ENCODE data around the gene ATP9B. TPM values are rescaled to one million over a fixed set of nuclear protein-coding genes. Genes with fewer than 3 reads are reported as not detected.

The ATP9B gene
- total RNA-seq, 1 donor from 2014 or later, result 30.2 TPM

DNA sequence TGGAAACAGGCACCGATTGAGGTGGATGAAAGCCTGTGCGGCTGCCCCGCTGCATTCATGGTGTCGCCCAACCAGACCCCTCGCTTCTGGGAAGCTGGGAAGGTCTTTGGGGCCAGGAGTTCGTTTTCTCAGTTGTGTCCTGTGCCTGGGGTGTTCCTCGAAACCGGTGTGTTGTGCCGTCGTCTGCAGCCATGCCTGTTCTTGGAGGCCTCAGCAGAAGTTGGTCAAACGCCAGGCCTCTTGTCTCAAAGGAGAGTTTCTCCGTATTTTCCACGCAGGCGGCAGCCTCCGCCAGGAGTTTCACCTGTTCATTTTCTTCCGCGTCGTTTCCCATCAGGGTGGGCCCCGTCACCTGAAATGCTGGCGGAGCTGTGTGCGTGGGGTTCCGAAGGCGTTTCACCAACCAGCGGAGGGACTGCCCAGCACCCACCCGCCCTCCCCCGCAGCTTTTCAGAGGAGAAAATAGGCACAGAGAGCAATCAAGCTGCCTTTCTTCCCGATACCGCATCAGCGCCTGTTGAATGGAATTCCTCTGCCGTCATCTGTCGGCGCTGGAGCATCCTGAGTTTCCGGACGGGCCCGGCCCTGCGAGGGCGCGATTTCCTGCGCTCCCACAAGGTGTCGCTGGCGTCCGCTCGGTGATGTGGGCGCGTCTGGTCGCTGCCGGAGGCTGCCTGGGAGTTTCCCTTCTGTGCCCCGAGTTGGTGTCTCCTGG, 309.5 kb downstream of the ATP9B start:
- intact Hi-C loops (cut with micrococcal nuclease), result loop anchor here (1.0 kb wide), 3 partner anchors 16 to 266 kb away; no protein-coding TSS in a partner anchor

DNA sequence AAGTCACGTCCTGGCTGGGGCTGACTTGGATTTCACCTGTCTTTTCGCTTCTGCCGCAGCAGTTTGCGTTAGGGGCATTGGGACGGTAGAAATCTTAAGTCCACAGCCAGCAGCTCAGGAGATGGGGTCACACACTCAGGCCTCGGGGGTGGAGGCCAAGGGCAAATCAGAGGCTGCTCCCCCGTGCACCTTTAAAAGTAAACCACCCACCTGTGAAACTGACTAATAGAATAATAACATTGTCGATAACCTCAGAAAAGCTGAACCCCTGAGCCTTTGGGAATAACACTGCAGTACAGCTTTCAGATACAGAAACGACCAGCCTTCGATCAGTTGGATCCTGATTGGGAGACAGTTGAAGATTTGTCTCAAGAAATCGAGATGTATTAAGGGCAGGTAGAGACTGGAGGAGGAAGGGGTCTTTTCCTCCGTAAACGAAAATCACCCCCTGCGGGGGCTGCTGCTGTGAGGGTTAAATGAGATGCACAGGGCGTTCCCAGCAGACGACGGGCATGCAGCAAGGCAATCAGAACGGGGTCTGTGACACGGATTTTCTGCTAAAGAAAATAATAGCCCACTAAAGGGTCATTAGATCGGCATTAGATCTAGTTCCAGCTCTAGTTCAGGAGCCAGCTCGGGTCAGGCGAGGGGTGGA, 310.2 kb downstream of the ATP9B start:
- intact Hi-C loops (cut with micrococcal nuclease), result loop anchor here (1.0 kb wide), 3 partner anchors 15 to 265 kb away; no protein-coding TSS in a partner anchor

DNA sequence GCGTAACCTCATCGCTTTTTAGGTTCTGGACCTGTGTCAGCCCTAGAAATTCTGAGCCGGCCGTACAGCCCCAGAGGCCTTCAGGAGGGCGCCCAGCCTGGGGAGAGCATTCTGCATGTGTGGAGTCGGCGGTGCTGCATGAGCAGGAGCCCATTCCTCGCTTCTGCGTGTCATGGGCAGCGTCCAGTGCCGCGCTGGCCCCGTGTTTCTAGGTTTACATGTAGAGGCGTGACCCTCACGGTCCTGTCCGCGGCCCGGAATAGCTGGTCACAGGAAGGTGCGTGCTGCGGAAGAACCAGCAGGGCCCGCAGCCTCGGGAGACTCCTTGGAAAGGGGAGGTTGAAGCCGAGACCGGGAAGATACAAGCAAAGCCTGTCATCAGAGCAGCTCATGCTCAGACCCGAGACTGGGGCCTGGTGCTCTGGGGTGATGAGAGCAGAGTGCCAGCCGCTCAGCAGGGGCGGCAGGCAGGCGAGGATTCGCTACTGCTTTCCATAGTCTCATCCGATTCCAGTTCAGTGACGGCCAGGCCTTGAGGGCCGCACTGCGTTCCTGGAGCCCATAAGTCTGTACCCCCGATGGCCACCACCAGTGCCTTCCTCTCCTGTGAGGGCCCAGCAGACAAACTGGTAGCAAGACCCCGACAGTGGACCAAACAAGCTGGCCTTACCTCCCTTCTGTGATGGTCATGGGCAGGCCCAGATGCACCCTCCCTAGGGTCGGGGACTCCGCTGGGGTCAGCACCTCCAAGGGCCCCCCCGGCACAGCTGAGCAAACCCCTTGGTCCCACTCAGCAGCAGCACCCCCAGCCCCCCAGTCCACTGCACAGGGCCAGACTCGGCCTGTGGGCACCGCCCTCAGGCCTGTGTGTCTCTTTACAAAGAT, 311.0 kb downstream of the ATP9B start:
- intact Hi-C loops (cut with micrococcal nuclease), result loop anchor here (1.0 kb wide), 3 partner anchors 14 to 264 kb away; no protein-coding TSS in a partner anchor

DNA sequence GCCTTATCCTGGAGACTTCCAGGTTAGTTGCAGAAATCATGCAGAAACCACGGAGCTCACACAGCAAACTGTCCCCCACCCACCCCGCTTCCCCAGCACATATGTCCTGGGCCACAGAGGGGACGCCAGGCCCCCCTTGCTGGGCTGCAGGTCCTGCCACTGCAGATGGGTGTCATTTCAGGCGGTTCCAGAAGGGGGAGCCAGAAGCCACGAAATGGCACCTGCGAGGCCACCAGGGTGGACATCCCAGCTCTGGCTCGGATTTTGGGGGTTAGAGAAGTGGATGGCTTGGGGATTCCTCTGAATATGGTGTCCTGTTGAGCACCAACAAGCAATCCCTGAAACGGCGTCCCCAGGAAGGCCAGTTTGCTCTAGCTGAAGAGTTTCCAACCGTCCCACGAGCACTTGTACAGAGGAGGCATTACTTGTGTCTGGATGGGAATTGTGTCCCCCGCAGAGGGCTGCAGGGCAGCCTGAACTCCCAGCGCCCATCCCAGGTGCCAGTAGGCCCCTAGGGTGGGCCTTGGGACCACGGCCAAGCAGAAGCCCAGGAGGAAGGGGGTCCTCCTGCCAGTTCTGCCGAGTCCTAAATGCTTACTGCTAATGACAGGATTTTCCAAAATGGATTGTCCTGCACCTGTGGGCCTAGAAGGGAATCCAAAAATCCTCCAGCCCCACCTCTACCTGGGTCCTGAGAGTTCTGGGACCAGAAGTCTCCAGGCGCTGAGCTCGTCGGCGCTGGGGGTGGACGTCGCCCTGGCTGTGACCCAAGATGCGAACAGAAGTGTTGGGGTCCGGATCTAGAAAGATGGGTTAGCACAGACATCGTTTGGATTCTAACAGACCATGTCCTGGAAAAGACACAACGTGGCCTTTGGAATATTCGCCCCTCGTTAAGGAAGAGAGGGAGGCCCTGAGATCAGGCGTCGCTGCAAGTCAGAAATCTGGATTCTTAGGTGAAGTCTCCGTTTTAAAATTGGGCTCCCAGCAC, 311.9 kb downstream of the ATP9B start:
- intact Hi-C loops (cut with micrococcal nuclease), result no loop called here

DNA sequence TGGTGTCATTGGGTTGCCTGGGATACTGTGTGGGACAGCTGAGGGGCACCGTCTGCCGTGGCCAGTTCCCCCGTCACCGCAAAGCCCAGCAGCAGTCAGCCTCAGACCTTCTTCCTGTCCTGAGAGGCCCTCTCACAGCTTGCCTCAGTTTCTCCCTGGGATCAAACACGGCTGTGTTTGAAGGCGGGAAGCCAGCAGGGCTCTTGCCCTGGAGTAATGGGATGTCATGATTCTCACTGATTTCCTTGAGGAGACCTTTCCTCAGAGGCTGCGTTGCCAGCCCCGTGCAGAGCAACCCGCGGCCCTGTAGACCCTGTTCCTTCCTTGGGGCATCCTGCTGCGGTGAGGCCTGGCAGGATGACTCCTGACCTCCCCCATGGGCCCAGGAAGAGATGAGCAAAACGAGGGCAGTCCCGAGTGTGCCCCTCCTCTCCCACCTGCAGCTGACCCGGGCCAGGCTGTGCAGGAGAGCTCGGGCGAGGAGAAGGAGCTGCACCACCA, 312.7 kb downstream of the ATP9B start:
- intact Hi-C loops (cut with micrococcal nuclease), result no loop called here

DNA sequence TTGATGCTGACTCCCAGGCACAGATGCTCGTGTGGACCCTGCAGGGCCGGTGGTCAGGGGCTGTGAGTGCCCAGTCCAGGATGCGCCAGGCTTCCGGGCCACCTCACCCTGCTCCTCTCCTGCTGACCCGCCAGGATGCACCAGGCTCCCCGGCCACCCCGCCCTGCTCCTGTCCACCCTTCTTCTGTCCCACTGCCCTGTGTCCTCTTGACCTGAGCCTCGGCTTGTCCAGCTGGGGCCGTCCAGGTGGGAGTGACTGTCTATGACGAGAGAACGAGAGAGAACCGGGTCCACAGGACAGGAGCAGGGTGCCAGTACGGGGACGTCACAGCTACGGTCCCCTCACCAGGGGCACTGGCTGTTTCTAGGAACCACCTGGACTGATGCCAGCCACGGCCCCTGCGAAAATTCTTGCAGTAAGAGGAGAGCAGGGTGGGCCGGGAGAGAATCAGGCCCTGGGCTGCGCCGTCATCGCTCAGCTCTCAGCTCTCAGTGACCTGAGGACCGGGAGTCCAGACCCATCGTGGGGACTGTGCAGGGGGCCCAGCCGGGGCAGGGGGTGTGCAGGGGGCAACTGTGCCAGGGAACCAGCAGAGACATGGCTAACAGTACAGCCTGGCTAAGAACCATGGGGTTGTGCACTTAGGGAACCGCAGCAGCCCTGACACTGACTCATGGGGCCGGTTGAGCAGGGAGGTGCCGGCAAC, 313.6 kb downstream of the ATP9B start:
- intact Hi-C loops (cut with micrococcal nuclease), result no loop called here

DNA sequence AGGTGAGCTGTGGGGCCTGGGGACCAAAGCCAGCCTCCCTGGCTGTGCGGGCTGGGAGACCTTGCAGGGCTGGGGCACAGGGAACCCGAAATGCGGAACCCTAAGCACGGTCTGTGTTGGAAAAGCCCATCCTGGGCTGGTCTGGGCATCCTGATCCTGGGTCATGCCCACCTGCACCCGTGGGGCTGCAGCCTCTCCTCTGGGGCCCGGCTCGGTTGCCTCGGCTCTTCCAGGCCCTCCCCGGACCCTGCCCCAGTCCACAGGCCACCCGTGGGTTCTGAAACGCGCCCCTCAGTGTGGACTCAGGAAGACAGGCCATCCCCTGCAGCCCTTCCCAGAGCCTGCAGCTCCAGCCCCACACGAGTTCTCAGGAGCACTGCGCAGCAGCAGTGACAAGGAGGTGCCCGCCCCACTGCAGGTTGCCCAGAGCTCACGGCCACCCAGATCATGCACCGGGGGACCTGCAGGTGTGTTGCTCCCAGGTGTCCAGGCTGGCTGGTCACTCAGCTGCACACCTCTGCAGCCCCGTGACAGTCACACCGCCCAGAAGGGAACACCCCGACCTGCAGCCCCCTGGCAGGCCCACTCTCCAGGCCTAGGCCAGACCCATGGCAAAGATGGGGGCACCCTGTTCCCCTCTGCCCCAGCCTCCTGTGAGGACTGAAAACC, 314.3 kb downstream of the ATP9B start:
- intact Hi-C loops (cut with micrococcal nuclease), result no loop called here

DNA sequence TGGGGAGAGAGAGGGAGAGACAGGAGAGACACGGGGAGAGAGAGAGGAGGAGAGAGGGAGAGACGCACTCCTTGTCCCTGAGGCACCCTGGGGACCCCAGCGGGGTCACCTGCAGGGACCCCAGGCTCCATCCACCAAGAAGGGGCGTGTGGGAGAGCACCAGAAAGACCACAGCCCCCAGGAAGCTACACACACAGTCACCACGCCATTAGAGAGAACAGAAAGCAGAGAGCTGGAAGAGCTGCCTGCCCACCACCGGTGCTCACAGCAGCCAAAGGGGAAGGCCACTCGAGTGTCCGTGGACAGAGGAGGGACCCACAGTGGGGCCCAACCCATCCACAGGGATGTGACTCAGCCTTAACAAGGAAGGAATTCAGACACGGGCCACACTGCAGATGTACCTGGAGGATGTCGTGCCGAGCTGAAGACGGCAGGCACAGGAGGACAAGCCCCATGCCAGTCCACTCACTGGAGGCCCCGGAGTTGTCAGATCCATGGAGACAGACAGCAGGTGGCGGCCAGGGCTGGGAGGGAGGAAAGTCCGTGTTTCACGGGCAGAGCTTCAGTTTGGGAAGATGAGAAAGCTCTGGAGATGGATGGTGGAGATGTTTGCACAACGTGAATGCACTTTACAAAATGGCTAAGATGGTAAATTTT, 315.1 kb downstream of the ATP9B start:
- intact Hi-C loops (cut with micrococcal nuclease), result no loop called here

DNA sequence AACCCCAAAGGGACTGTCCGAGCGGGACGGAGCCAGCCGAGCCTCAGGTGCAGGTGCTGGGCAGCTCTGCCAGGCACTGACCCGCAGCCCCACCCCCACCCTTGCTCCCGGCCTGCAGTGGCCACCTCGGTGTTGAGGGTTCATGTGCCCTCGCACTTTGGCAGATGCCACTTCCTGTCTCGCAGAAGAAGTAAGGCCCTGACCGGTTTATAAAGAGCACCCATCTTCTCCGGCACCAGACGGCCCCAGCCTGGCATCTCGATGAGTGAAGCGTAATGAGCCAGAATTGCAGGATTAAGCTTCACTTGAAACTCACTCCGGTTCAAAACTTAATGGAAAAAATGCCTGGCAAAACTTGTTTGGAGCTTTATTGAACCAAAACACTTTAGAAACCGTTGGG, 315.6 kb downstream of the ATP9B start:
- intact Hi-C loops (cut with micrococcal nuclease), result no loop called here

DNA sequence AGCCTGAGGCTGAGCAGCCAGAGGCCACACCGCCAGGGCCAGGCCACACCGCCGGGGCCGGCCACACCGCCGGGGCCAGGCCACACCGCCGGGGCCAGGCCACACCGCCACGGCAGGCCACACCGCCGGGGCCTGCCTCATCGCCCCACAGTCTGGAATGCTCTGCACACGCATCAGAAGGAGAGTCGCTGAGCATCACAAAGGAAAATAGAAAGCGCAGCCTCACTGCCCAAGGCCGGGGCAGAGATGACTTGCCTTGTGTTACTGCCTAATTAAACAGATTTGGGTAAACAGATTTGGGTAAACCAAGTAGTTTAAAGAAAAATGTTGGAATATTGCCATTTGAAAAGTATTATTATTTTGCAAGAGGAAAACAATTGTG, 316.1 kb downstream of the ATP9B start:
- intact Hi-C loops (cut with micrococcal nuclease), result no loop called here

DNA sequence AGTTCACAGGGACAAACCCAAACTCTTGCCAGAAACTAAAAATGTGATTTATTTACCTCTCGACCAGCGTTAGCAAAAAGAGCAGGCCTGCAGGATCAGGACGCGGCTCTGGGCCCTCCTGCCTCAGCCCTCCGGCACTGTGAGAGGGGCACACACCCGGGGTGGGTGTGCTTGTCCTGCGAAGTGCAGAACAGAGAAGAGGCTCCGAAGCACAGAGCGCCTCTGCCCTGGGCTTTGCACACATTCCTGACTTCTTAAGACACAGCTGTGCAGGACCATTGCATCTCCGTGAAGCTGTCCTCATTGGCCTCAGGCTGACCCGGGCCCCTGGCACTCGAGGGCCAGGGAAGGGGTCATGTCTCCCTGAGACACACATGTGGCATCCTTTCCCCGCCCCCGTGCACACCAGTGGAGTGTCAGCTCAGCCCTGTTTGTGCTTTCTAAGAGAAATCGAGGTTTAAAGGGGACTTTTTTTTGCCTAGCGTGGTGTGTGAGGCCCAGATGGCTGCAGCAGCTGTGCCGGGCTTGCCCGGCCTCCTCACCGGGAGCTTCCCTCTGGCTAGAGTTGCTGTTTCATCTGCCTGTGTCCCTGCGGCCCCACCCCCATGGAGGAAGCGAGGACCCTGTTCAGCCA, 316.6 kb downstream of the ATP9B start:
- intact Hi-C loops (cut with micrococcal nuclease), result no loop called here

DNA sequence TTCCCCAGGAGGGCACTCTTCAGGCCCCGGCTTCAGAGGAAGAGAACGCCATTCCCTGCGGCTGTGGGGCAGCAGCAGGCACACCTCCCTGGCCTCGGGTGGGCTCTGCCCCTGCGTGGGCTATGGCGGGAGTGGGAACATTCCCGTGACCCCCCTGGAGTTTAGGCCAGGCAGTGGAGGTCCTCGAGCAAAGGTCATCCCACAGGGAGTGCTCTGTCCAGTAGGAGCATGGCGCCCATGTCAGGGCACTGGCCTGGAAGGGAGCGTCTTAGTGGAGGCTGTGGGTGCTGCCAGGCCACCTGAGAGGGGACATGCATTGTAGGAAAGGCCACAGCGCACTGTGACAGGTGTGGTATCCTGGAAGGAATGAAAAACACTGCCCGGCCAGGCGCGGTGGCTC, 317.4 kb downstream of the ATP9B start:
- intact Hi-C loops (cut with micrococcal nuclease), result no loop called here

DNA sequence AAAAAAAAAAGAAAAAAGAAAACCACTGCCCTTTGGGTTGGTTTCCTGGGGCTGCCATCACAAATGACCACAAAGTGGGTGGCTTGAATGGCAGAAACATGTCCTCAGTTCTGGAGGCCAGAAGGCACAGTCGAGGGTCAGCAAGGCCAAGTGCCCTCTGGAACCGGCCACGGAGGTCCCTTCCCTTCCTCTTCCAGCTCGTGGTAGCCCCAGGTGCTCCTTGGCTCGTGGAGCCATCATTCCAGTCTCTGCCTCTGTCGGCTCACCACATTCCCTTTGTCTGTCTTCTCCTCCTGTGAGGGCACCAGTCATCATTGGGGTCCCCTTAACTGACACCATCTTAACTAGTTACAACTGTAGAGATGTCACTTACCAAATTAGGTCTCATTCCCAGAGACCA, 318.0 kb downstream of the ATP9B start:
- intact Hi-C loops (cut with micrococcal nuclease), result no loop called here

DNA sequence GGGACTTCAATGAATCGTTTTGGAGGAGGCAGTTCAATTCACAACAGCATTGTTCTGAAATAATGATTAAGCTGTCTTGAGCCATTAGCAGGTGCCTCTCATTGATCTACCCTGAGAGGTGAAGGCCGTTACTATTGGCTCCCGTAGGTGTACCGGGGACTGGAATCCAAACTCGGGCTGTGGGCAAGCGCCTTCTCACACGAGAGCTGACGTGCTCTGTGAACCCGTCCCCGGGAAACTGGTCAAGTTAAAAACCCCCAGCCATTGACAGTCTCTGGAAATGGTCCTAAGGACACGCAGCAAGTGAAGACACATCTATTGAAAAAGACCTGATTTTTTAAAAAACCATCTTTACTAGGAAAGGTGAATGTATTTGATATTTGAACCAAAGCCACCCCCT, 318.4 kb downstream of the ATP9B start:
- intact Hi-C loops (cut with micrococcal nuclease), result no loop called here

DNA sequence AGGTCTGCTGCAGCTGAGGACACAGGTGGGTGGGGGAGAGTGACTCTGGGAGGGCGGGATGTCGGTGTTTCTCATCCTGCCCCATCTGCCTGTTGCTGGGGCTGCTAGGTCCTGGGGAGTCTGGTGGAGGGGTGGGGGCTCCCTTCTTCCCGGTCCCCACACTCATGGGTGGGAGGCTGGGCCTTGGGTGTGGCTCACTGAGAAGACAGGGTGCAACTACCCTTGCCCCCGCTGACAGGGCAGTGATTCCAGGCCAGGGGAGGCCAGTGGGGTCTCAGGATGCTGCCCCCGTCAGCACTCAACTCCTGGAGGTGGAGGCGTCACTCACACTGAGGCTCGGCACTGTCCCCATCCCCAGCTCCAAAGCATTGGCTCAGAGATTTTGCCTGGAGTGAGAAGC, 318.8 kb downstream of the ATP9B start:
- intact Hi-C loops (cut with micrococcal nuclease), result no loop called here

DNA sequence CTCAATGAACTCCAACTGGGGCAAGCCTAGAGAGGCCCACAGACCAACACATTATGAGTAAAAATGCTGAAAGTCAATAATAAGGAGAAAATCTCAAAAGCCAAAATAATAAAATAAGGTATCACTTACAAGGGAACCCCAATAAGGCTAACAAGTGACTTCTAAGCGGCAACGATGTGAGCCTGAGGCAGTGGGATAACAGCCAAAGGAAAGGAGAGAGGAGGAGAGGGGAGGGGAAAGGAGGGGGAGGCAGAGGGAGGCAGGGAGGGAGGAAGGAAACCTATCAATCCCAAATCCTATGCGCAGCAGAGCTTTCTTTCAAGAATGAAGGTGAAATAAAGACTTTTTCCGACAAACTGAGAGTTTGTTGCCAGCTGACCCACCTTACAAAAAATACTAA, 320.5 kb downstream of the ATP9B start:
- intact Hi-C loops (cut with micrococcal nuclease), result loop anchor here (10.0 kb wide), 1 partner anchor 565 kb away; the partner anchor contains the start of gene SLC66A2

DNA sequence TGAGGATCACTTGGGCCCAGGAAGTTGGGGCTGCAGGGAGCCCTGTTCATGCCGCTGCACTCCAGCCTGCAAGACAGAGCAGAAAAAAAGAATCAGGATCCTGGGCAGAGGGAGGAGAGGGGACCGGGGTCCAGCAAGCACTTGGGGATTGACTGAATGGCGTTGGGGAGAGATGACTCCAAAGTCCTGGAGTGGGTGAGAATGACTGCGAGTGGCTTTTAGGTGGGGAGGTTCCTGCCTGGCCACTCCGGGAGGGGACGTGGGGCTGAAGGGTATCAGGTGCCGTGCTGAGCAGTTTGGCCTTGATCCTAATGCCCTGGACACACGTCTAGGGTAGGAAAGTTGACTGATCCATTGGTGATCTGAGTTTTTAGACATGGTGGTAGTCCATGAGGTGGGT, 323.0 kb downstream of the ATP9B start:
- intact Hi-C loops (cut with micrococcal nuclease), result loop anchor here (10.0 kb wide), 1 partner anchor 563 kb away; the partner anchor contains the start of gene SLC66A2

DNA sequence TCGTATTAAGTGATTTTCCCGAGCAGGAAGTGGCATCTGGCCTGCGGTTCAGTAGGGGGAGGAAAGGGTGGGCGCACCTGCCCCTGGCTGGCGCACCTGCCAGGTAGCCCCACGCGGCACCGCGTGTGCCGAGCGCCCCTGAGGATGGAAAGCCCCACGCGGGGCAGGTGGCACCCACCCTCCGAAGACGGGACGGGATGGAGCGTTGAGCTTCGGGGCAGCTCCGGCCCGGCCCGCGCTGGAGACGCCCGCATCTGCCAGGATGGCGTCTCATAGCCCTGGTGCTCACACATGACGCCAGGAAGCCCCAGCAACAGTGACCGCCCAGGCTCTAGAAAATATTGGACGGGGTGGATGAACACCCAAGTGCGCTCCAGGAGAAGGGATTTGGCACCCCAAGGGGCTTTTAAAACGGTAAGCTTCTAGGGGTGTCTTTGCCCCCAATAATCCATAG, 324.0 kb downstream of the ATP9B start:
- intact Hi-C loops (cut with micrococcal nuclease), result loop anchor here (1.0 to 10.0 kb wide), 2 partner anchors 286 to 562 kb away; partner anchors contain the start of genes CTDP1 and SLC66A2

Data from T-helper 2 cell treated with Interferon-gamma antibody and Interleukin-4, amounts not matched to agents 100 ng/mL and 5 ng/mL, for 36 hours (primary cell).